Epithelial cell of proximal tubule (primary cell): Measurements from ENCODE around the gene ZFHX3. TPM values are rescaled to one million over a fixed set of nuclear protein-coding genes. Genes with fewer than 3 reads are reported as not detected.

Experiments used
- DNase-seq: peaks from one replicate; pipeline ENCODE4 v3.0.0-alpha.2; 2011; ENCODE audit warnings: low read depth
- H3K4me3 ChIP-seq: 2 replicates; pipeline ENCODE4 v1.5.1; 2011; ENCODE audit warnings: low read depth, mild to moderate bottlenecking, low read length
- total RNA-seq: library from RNA; depleted of rRNA; stranded (reverse); fragments of >200 nt; gene quantifications from 2 replicates; pipeline ENCODE4 v1.2.3, GENCODE V29; 2015
- TF ChIP-seq, protein P1 (sequence below): conservative IDR thresholded peaks from 2 replicates; pipeline ENCODE4 v1.5.1; 2012; ENCODE audit warnings: low read depth, mild to moderate bottlenecking, low read length

Gene ZFHX3
- total RNA-seq, 1 donor from 2014 or later: 9.6 TPM

DNA sequence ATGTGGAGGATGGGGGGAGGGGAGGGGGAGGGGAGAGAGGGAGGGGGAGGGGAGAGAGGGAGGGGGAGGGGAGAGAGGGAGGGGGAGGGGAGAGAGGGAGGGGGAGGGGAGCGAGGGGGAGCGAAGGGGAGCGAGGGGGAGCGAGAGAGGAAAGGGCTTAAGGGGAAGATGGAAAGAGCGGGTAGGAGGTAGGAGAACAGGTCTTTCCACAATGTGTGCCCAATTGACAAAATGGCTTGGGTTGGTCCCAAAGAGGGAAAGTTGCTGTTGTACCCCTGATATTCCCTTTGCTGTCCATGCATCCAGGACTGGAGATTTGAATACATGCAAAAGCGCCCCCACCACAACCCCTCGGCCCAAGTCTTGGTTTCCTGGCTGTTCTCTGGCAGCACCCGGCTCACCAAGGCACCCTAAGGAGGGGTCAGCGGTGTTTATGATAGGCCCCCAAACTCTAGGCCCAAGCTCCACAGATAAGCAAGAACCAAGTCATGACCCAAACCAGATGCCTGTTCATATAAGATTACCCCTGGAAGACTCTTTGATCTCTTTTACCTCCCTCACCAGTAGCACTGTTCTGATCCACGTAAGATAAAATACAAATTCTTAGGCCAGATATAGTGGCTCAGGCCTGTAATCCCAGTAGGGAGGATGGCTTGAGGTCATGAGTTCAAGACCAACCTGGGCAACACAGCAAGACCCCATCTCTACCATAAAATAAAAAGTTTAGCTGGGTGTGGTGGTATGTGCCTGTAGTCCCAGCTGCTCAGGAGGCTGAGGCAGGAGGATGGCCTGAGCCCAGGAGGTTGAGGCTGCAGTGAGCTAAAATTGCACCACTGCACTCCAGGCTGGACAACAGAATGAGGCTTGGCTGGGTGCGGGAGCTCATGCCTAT, 119.6 kb downstream of the ZFHX3 start:
- TF ChIP-seq, protein P1, sequence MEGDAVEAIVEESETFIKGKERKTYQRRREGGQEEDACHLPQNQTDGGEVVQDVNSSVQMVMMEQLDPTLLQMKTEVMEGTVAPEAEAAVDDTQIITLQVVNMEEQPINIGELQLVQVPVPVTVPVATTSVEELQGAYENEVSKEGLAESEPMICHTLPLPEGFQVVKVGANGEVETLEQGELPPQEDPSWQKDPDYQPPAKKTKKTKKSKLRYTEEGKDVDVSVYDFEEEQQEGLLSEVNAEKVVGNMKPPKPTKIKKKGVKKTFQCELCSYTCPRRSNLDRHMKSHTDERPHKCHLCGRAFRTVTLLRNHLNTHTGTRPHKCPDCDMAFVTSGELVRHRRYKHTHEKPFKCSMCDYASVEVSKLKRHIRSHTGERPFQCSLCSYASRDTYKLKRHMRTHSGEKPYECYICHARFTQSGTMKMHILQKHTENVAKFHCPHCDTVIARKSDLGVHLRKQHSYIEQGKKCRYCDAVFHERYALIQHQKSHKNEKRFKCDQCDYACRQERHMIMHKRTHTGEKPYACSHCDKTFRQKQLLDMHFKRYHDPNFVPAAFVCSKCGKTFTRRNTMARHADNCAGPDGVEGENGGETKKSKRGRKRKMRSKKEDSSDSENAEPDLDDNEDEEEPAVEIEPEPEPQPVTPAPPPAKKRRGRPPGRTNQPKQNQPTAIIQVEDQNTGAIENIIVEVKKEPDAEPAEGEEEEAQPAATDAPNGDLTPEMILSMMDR: no peak
- no peak overlapping the region for H3K4me3 ChIP-seq
- DNase-seq: no peak

DNA sequence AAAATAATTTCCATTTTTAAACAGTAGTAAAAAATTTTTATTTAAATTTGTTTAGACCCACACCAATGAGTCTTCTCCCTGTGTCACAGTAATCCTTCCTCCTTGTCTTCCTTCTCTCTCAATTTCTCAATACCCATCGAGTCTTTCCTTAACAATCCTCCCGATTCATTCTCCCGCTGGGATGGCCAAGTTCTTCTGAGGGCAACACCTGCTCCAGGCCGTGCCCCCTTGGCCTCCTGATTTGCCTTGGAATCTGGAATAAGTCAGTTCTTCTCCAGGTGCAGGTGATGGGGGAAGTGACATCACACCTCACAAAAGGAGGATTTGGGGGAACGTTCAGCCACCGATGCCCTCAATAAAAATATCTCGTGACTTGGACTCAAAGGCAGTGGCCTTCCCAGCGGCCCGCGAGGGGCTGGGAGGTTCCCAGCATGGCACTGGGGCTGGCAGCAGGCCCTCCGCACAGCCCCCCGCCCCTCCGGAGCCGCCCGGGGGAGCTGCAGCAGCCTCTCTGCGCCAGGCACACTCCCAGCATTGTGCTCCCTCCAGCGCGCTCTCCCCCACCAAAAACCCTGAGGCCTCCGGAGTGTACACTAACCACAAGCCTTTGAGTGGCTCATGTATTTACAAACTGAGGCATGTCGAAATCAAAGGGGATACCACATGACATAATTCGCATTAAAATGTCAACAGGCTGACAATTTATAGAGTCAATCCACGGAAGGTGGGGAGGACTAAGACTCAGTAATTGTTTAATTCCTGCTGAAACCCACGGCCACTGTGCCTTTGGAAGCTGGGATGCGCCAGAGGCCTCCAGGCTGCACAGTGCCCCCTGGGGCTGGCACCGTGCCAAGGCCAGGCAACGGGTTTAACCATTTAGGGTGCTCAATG, 120.5 kb downstream of the ZFHX3 start:
- no peak overlapping the region for H3K4me3 ChIP-seq
- DNase-seq: no peak
- TF ChIP-seq, protein P1: peak; percentile 3

DNA sequence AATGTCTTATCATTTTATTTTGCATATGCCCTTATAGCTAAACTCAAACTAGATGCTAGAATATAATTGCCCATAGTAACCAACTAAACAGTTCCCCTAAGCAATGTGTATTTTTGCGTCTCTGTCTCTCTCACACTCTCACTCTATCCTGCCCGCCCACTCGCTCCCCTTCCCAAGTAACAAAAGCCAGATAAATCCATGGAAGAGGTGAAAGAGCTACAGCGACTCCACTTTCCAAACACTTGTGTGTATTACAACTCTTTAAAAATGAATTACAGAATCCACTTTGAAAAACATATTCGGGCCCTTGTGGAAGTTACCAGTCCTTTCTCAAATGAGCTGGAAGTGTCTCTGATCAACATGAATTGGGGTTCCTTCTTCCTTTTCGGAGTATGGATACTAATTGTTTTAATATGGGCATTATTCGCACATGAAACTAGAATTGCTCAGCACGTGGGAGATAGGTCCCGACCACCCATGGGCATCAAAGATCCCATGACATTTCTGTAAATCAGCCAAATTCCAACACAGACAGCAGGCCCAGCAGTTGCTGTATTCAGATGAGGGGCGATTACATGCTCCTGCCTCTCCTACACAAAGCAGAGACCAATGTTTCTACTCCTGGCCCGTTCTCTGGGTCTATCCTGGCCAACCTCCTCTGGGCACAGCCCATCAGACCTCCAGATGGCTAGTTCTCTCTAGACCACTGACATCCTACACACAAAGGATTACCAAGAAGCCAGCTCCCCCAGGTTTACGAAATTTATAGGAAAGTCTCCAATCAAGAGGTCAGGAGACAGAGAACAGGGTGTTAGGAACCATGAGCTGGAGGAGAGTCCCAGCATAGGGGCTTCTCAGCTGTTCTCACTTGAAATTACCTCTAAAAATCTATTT, 121.5 kb downstream of the ZFHX3 start:
- DNase-seq: no peak
- TF ChIP-seq, protein P1: no peak
- no peak overlapping the region for H3K4me3 ChIP-seq

DNA sequence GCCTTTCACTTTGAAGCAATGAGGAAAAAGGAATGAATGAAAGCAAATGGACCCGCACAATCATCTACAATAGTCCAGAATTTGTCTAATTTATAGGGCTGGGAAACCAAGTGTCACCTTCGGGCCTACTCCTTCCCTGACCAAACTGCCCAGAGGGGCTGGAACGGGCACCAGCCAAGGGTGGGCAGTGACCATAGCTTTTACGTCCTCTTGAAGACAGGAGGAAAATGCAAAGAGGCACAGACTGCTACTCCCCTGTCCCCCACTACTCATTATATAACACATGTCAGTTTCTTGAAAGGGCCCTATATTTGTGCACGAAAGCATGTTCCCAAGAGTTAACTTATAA, 122.3 kb downstream of the ZFHX3 start:
- DNase-seq: no peak
- no peak overlapping the region for H3K4me3 ChIP-seq
- TF ChIP-seq, protein P1: no peak

DNA sequence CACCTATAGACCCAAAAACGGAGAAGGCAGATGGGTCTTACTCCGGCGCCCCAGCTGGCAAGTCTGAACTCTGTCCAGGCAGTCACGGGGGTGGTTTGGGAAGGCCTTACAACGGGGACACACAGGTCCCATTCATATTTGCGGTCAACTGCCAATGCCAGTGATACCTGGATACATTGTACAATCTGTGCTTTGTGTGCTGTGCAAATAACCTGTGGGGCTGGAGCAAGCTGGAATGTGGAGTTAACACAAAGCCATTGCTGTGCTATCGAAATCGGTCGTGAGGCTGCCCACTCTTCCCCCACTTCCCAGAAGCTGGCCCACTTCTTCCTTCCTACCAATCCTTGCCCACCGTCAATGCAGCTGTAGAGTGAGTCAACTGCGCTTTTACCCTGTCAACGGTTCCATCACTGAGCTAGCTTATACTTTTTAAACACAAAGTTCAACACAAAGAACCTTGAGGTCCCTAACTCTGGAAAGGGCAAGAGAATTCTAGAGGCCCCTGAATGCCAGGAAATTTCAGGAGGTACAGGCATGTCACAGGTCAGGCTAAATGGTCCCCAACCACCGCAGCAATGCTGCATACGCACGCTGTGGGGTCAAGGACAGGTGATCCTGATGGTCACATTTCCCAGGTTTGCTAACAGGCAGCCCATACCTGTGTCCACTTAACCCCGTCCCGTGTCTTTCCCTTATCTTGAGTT, 122.8 kb downstream of the ZFHX3 start:
- TF ChIP-seq, protein P1: no peak
- H3K4me3 ChIP-seq: no peak overlapping the region
- DNase-seq: no peak

DNA sequence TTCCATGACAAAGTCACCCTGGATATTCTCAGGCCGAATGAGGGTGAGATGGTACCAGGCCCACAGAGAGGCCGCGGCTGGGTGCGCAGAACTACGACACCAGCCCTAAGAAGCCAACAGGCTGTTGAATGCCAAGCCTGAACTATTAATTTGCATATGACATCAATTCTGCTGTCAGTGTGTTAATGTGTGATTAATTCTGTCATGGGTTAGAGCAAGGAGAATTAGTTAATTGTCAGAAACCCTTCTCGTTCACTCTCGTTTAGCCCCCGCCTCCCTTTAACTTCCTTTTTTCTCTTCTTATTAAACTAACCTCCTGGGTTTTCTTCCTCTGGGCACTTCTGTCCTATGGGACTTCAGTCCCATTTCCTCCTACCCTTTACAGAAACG, 123.4 kb downstream of the ZFHX3 start:
- no peak overlapping the region for H3K4me3 ChIP-seq
- DNase-seq: no peak
- TF ChIP-seq, protein P1: no peak
